Measurements from ENCODE around the gene SEMA3D.

DNA sequence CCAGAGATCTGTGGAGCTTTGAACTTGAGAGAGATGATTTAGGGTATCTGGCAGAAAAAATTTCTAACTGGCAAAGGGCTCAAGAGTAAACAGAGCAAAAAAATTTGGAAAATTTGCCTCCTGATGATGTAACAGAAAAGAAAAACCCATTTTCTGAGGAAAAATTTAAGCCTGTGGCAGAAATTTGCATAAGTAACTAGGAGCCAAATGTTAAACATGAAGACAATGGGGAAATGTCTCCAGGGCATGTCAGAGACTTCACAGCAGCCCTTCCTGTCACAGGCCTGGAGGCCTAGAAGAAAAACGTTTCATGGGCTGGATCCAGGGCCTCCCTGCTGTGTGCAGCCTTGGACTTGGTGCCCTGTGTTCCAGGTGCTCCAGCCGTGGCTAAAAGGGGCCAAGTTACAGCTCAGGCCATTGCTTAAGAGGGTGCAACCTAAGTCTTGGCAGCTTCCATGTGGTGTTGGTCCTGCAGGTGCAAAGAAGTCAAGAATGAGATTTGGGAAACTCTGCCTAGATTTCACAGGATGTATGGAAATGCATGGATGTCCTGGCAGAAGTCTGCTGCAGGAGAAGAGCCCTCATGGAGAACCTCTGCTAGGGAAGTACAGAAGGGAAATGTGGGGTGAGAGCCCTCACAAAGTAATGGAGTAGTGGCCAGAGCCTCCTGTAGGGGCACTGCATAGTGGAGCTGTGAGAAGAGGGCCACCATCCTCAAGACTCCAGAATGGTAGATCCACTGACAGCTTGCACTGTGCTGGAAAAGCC is 8.1 kb downstream of the SEMA3D start:
- no peak for TF ChIP-seq SUZ12 (IDR thresholded peaks at IDR 0.05; ENCODE audit: extremely low read depth, insufficient read depth, insufficient read length)
- no peak for TF ChIP-seq YY1 (IDR thresholded peaks at IDR 0.05; ENCODE audit: insufficient read depth, insufficient read length)
